ENCODE data around the gene ITGB5.

Gene ITGB5

DNA sequence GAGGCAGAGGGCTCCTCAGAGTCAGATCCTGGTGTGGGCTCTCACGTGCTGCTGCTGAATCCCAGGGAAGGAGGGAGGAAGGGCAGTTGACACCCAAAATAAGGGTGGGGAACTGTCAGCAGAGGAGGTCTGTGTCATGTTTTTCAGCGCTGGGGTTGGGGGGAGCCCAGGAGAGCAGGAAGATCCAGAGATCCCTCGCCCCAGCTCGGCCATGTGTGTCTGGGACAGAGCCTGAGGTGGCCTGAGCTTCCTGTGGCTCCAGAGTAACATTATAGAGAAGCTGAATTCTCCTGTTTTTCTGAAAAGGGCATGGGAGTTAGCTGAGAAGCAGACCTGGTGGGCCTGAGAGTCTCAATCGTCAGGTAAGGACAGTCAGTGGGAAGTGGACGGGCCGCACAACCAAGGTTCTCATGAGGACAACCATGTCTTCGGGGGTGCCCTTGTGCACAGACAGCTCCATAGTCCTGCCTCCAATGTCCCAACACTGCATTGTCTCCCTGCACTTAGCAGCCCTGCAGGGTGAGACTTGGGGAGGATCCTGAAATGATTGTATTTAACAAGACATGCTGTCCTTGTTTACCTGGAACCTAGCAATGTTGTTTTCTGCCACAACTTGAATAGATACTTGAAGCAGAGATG, 138.5 kb downstream of the ITGB5 start:
- no peak for DNase-seq (ENCODE audit: low spot score)

DNA sequence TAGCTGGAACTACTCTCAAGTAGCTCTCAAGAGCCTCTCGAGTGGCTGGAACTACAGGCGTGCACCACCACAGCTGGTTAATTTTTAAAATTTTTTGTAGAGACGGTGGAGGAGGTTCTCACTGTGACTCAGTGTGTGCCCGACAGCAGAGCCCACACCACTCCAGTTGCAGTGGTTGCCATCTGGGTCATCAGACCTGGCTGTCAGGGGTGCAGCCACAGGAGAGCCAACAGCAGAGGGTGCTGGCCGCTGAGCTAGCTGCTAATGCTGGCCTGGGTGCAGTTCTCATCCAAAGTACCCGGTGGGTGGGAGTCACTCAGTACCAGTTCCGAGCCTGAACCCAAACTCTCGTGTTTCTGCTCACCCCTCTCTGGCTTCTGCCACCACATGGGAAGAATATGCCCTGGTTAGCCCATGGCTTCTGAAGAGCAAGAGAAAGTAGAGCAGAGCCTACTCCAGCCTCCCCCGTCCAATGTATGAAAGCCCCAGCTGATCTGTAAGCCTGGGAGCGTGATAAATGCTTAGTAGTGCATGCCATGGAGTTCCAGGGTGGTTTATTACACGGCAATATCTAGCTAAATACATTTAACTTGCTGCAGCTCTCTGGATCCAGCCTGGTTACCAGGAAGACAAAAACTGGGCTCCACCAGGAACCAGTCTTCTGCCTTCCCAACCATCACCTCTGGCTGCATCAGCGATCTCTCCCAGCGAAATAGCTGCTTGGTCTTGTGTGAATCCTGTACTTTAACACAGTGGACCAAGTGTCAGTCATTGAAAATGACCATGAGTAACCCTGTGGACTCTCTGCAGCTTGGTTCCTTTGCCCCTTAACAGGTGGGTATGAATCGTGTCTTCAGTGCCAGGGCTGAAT, 139.8 kb downstream of the ITGB5 start:
- no peak for DNase-seq (ENCODE audit: low spot score)

DNA sequence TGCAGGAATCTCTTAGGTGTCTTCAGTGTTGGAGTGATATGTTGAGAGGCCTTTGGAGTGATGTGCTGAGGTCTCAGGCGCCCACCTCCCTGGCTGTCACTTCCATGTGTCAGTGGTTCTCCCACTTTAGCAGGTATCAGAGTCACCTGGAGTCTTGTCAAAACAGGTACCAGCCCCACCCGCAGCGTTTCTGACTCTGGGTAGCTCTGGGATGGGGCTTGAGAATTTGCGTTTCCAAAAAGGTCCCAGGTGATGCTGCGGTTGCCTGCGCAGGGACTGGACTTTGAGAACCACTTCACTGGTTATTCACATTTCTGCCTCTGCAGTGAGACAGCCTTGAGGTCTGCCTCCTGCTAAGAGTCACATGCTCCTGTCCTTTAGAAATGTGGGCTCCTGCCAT, 141.4 kb downstream of the ITGB5 start:
- no peak for DNase-seq (ENCODE audit: low spot score)

DNA sequence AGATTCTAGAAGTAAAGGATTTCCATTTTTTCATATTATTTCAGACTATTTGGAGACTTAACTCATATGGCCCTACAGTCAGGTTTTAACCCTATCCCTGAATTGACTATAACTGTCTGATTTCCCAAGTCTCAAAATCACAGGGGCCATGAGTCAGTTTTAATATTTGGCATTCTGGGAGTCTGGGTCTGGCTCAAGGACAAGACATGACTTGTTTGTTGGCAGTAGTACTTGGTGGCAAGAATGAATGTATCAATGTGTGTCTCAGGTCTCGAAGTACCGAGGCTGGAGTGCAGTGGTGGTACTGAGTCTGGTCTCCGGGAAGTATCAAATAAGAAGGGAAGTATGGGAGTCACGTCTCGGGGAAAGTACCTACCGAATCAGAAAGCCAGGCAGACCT, 146.1 kb downstream of the ITGB5 start:
- no peak for DNase-seq (ENCODE audit: low spot score)

DNA sequence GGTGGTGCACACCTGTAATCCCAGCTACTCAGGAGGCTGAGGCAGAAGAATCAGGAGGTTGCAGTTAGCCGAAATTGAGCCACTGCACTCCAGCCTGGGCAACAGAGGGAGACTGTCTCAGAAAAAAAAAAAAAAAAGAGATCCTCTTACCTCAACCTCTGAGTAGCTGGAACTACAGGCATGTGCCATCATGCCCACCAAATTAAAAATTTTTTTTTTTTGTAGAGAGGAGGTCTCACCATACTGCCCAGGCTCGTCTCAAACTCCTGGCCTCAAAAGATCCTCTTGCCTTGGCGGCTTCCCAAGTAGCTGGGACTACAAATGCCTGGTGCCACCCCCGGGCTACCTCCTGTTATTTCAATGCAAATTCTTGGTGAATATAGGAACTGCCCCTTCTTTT, 155.4 kb downstream of the ITGB5 start:
- no peak for DNase-seq (ENCODE audit: low spot score)

DNA sequence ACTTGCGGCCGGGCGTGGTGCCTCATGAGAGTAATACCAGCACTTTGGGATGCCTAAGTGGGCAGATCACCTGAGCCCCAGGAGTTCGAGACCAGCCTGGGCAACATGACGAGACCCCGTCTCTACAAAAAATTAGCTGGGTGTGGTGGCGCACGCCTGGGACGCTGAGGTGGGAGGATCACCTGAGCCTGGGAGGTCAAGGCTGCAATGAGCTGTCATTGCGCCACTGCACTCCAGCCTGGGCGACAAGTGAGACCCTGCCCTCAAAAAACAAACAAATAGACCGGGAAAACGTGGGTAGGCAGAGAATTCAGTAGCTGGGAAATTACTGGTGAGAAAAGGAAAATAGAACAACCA, 156.2 kb downstream of the ITGB5 start:
- no peak for DNase-seq (ENCODE audit: low spot score)

DNA sequence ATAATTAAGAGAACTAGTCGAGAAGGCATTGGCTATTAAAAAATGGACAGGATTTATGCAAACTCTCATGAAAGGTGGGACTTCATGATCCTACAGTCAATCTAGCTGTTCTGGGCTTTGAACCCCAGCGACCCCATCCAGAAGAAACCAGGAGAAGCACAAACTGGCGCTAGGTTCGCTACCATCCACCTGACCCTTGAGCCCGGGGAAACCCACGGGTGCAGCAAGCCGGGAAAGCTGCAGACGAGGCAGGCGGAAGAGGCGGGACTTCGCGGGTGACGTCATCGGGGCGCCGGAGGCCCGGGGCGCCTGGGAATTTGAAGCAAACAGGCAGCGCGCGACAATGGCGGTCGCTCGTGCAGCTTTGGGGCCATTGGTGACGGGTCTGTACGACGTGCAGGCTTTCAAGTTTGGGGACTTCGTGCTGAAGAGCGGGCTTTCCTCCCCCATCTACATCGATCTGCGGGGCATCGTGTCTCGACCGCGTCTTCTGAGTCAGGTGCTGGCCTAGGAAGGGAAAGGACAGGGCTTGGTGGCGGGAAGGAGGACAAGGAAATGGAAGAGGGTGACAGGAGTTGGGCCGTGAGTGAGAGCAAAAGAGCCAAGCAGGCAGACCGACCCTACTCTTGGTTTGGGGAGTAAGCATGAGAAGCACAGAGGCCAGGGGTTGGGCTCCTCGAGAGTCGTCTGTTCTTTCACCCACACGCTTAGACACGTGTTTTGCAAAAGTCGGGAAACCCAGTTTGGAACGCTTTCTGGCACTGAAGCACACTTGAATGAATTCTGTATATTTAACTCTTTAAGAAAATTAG, 156.8 kb downstream of the ITGB5 start, which contains the start of gene UMPS:
UMPS (plus strand) TSS at position 324 of the 812 bp plus-strand sequence; CDS start at position 344, 20 bp downstream.
- peak; percentile 85 for DNase-seq (ENCODE audit: low spot score)

DNA sequence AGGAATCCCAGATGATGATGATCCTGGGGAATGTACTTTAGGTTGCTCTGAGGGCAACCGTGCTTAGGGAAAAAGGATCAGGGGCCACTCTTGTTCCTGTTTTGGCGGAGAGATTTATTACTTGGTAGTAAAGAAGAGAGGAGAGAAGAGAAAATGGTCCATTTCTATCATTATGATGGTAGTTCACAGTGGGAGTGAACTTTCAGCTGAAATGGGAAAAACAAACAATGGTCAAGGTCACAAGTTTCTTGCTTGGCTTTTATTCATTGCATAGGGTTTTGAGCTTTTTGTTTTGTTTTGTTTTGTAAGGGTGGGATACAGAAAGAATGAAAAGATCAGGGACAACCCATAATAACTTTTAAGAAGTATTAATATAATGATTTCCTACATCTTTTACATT, 164.6 kb downstream of the ITGB5 start:
- DNase-seq (ENCODE audit: low spot score), result no peak

DNA sequence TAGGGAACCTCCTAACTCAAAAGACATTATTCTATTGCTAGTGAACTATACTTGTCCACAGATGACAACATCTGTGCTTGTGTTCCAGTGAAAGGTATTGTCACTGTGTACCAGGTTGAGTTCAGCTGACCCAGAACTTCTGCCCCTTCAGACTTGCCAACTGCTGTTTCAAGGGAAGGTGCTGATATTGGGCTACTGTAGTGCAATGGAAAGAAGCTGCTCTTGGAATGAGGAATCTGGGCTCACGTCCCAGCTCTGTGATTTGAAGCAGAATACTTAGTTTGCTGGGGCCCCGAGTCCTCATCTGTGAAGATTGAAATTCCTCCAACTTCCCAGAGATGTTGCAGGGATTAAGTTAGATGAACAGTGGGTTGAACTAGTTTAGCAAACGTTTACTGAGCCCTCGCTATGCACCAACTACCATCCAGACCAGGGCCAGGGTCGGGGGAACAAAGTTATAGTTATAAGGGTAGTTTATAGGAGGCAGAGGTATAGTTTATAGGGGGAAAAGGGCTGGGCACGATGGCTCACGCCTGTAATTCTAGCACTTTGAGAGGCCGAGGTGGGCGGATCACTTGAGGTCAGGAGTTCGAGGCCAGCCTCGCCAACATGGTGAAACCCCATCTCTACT, 172.8 kb downstream of the ITGB5 start:
- no peak for DNase-seq (ENCODE audit: low spot score)
